Measurements from ENCODE around the gene C16orf89.
"Not testable (repeated sequence)": the region's sequence is repeated elsewhere in the genome, so short reads cannot be mapped to it uniquely, and the experiment has no call there.

Gene C16orf89

DNA sequence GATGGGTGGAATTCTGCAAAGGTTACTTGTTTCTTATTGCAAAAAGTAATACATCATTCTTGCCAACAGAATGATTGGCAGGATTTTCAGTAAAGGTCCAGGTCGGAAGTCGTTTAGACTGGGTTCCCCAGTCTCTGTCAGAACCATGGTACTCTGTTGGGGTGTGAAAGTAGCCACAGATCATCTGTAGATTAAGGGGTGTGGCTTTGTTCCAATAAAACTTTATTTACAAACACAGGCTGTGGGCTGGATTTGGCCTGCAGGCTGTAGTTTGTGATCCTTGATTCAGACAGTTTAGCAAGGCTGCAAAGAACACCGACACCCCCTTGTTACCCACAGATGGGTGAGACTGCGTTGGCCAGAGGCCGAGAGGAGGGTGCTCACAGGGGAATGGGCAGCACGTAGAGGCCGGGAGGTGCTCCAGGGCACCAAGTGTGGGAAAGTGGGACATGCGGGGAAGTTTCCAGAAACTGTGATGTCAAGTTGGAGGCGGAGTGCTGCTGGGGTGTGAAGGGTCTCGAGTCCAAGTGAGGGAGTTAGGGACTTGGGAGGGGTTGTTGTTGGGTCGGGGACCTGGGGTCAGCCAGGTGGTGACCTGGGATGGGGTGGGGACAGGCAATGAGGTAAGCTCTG lies 18.5 kb upstream of the C16orf89 start:
- not testable (repeated sequence) for DNase-seq (ENCODE audit: low read depth)

- DNase-seq (ENCODE audit: low read depth), result not testable (repeated sequence)
These were observed 17.9 kb upstream of the C16orf89 start for GRCh38 chr16:5083646-5084045.

DNA sequence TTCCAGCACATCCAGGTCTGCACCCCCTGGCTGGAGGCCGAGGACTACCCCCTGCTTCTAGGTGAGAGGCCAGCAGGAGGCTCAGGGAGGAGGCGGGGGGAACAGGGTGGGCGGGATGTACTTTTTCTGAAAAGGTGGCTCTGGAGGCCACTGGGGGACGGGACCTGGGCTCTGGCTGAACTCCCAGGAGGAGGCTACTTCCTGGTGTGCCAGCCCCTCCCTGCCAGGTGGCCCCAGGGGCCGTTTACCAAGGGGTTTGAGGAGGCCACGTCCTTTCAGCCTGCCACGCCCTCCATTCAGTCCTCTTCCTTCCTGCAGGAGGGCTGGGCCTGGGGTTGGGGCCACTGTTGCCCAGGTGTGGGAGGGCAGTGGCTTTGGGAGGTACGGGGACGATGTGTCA lies 15.2 kb upstream of the C16orf89 start:
- DNase-seq (ENCODE audit: low read depth), result not testable (repeated sequence)

DNA sequence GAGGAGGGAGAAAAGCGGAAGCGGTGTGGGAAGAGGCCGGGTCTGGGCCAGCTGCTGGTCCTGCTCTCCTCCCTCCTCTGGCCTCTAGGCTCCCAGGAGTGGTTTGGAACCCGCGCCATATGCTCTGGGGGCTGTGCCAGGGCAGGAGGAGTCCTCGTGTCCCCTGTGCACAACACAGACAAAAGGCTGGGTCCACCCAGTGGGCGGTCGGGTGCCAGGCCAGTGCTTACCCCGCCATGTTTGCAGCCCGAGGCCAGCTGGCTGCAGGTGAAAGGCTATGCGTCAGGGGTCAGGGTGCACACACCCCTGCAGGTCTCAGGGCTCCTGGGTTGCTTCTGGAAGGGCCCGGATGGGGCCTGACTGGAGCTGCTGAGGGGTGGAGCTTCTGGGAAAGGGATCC lies 14.7 kb upstream of the C16orf89 start:
- DNase-seq (ENCODE audit: low read depth), result not testable (repeated sequence)

- DNase-seq (ENCODE audit: low read depth), result no peak
These were observed 12.9 kb upstream of the C16orf89 start for GRCh38 chr16:5078626-5079025.

GRCh38 chr16:5077304-5077703 lies 11.5 kb upstream of the C16orf89 start:
- no peak for DNase-seq (ENCODE audit: low read depth)

- no peak for DNase-seq (ENCODE audit: low read depth)
These were observed 9.9 kb upstream of the C16orf89 start for GRCh38 chr16:5075637-5076036.

DNA sequence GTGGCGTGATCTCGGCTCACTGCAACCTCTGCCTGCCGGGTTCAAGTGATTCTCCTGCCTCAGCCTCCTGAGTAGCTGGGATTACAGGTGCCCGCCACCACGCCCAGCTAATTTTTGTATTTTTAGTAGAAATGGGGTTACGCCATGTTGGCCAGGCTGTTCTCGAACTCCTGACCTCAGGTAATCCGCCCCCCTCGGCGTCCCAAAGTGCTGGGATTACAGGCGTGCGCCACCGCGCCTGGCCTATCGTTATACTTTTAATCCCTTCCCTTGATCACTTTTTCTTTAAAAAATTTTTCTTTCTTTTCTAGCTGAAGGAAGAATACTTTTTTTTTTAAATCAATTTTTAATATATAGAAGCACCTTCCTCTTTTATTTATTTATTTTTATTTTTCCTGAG lies 8.0 kb upstream of the C16orf89 start:
- not testable (repeated sequence) for DNase-seq (ENCODE audit: low read depth)

DNA sequence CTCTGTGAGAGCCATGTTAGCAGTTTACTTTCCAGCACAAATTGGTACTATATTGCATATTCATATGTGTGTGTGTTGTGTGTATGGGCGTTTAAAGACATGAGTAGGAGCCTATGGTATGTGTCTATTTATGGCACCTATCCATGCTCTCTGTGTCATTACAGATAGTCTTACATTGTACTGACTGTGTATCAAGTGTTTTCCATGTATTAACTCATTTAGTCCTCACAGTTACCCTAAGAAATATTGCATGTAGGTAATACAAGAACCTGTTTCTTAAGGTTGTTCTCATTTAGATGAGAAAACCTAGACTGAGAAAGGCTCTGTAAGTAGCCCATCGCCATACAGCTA lies 7.5 kb upstream of the C16orf89 start:
- DNase-seq (ENCODE audit: low read depth), result no peak

GRCh38 chr16:5072334-5073278 lies 6.8 kb upstream of the C16orf89 start:
- no peak for DNase-seq (ENCODE audit: low read depth)

DNA sequence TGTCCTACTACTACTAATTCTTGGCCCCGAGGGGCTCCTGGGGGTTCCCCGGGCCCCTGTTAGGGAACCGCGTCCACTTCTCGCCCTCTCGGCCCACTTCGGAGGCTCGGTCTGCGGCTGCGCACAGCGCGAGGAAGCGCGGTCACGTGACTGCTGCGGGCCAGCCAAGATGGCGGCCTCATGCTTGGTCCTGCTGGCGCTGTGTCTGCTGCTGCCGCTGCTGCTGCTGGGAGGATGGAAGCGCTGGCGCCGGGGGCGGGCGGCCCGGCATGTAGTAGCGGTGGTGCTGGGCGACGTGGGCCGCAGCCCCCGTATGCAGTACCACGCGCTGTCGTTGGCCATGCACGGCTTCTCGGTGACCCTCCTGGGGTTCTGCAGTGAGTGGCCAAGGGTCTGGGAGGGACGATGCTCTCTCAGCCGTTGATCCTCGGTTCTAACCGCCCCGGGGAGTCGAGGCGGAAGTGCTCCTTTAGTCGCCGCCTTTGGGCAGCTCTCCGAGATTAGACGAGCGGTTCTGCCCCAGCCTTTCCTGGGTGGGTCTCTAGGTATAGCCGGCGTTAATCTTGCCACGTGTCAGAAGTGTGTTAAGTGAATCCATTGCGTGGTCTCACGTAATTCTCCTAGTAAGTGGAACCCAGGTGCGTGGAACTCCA lies 6.1 kb upstream of the C16orf89 start, which contains the start of gene ALG1:
Gene ALG1 (plus strand): TSS at position 163 of the 653 bp plus-strand sequence. CDS start 7 bp downstream, at position 170.
- DNase-seq (ENCODE audit: low read depth), result peak; percentile 62

- DNase-seq (ENCODE audit: low read depth), result no peak
These were observed 5.6 kb upstream of the C16orf89 start for GRCh38 chr16:5071341-5071680.

DNA sequence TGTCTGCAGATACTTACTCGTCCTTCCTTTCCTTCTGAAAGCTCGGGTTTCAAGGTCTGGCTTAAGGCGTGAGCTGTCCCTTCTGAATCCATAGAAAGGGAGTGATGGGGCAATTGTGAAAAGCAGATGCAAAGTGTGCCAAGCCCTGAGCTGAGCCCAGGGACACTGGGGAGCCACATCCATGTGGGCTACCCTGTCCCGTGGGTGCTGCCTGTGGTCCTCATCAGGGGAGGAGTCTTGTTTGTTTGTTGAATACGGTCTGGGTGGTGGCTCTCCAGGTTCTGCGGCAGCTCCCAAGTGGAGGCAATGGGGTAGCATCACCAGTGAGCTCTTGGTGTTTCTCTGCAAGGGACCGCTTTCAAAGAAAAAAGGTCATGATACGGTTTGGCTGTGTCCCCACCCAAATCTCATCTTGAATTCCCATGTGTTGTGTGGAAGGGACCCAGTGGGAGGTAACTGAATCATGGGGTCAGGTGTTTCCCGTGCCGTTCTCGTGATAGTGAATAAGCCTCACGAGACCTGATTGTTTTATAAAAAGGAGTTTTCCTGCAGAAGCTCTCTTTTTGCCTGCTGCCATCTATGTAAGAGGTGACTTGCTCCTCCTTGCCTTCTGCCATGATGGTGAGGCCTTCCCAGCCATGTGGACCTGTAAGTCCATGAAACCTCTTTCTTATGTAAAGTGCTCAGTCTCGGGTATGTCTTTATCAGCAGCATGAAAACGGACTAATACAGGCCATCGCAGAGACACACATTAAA lies 4.9 kb upstream of the C16orf89 start:
- no peak for DNase-seq (ENCODE audit: low read depth)

GRCh38 chr16:5069854-5070253 lies 4.1 kb upstream of the C16orf89 start:
- no peak for DNase-seq (ENCODE audit: low read depth)

DNA sequence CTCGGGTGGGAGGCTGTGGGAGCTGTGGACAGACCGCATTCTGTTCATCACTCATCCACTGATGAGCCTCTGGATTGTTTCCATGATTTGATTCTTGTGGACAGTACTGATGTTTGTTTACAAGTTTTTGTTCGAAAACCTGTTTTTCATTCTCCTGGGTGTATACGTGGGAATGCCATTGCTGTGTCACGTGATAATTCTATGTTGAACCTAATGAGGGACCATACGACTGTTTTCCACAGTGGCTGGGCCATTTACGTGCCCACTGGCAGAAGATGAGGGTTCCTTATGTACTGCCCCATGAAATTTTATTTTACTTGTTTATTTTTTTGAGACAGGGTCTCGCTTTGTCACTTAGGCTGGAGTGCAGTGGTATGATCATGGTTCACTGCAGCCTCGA lies 3.3 kb upstream of the C16orf89 start:
- DNase-seq (ENCODE audit: low read depth), result no peak

DNA sequence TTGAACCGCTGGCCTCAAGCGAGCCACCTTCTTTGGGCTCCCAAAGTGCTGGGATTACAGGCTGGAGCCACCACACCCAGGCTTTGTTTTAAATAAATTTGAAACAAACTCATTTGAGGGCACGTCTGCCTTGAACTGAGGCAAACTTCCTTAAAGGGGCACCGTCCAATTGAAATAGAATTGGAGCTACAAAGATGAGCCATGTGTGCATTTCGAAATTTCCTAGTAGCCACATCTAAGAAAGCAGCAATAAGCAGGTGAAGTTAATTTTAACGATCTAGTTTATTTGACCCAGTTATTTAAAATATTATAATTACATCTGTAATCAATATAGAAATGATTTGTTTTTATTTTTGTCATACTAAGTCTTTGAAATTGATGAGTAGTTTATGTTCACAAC lies 755 bp upstream of the C16orf89 start:
- no peak for DNase-seq (ENCODE audit: low read depth)

DNA sequence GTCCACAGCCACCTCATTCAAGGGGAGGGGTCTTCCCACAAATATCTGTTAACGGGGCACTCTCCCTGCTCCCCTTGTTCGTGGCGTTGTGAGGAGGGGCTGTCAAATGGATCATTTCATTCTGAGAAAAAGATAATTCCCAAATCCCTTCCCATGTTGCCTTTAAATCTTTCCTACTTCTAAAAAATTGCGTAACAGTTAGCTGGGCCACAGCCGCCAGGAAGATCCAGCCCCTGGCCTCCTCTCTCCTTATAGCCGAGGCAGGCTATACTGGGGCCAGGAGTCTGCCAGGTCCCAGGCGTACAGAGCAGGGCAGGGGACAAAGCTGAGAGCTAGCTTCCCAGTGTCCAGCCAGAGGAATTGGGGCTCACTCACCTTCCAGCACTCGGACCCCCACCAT lies 430 bp downstream of the C16orf89 start:
- no peak for DNase-seq (ENCODE audit: low read depth)

DNA sequence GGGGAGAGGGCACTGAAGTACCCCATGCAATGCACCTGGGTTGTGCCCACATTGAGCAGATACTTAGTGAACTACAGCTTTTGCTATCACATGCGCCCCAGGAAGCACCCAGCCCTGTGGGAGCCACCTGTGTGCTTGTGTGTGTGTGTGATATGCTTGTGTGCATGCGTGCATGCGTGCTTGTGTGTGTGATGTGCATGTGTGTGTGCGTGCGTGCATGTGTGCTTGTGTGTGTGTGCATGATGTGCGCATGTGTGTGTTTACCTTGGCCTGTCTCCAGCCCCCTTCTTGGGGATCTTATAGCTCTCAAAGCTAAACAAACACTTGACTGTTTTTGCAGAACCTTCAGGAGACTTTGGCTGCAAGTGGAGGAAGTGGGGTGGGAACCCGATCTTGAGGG lies 841 bp downstream of the C16orf89 start:
- no peak for DNase-seq (ENCODE audit: low read depth)

- no peak for DNase-seq (ENCODE audit: low read depth)
These were observed 2.7 kb downstream of the C16orf89 start for GRCh38 chr16:5062790-5063765.

GRCh38 chr16:5062051-5062450 lies 3.7 kb downstream of the C16orf89 start:
- DNase-seq (ENCODE audit: low read depth), result no peak

- DNase-seq (ENCODE audit: low read depth), result no peak
These were observed 5.6 kb downstream of the C16orf89 start for GRCh38 chr16:5060073-5060641.

Data from HS-27A (cell line).